OCI-LY7 (cell line): Measurements from ENCODE around the gene NUDT3.

ENCODE experiments used
- CTCF ChIP-seq: fragments of 200-600 bp; sonication (generic); conservative IDR thresholded peaks from 2 replicates; pipeline ENCODE4 v1.5.1; 2014; ENCODE audit warnings: mild to moderate bottlenecking, antibody characterized with exemption, low read length, moderate library complexity, mixed read lengths
- EZH2phosphoT487 ChIP-seq: fragments of 200-600 bp; sonication (generic); IDR thresholded peaks from 2 replicates; pipeline ENCODE4 v1.6.1; 2018; ENCODE audit warnings: low read depth, borderline replicate concordance, mild to moderate bottlenecking, mixed run types, antibody characterized with exemption, low read length, moderate library complexity, mixed read lengths

GRCh38 chr6:34247481-34248197, 144.8 kb downstream of the NUDT3 start:
- TF ChIP-seq CTCF (no peak), EZH2phosphoT487 (no peak)
